Stimulated activated CD4-positive, alpha-beta T cell treated with anti-CD3 and anti-CD28 coated beads, Interleukin-4, amount 100 ng/mL, for 1 hour (primary cell): ENCODE results near the gene UTRN.

ENCODE experiments used
- DNase-seq: peaks from one replicate; pipeline ENCODE4 v3.0.0-alpha.2; 2020

UTRN gene

DNA sequence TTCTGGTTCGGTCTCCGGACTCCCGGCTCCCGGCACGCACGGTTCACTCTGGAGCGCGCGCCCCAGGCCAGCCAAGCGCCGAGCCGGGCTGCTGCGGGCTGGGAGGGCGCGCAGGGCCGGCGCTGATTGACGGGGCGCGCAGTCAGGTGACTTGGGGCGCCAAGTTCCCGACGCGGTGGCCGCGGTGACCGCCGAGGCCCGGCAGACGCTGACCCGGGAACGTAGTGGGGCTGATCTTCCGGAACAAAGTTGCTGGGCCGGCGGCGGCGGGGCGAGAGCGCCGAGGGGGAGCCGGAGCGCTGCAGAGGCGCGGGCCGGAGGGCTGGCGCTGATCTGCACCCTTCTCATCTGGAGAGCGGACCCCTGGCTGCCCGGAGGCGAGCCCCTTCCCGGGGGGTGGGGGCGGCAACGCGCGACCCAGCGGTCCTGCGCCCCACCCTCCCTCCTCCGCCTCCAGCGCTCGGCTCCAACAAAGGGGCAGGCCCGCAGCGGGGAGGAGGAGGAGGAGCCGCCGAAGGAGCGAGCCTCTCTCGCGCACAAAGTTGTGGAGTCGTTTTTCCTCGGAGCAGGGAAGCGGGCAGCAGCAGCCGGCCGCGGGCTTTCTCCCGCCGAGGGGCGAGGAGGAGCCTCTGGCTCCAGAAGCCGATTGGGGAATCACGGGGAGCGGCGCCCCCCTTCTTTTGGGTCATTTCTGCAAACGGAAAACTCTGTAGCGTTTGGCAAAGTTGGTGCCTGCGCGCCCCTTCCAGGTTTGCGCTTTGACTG, at the start of gene UTRN:
UTRN (plus strand) TSS at position 553 of the 765 bp plus-strand sequence. CDS start 6,494 bp downstream, outside the sequence.
- DNase-seq = peak; percentile 49

DNA sequence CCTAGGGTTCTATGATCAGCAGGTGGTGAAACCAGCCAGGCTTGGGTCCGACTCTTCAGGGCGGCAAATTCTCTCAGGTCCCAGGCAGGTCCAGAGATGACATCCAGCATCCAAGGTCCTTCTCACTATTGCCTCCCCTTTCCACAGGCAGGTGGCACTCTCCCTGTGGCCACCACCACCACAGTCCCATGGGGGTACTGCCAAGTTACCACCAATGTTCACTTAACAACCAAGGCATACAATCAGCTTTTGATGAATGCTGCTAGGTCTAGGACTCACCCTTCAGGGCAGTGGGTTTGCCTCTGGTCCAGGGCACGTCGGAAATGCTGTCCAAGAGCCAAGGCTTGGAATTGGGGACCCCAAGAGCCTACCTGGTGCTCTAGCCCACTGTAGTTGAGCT, 40.4 kb upstream of the UTRN start:
- DNase-seq = no peak

DNA sequence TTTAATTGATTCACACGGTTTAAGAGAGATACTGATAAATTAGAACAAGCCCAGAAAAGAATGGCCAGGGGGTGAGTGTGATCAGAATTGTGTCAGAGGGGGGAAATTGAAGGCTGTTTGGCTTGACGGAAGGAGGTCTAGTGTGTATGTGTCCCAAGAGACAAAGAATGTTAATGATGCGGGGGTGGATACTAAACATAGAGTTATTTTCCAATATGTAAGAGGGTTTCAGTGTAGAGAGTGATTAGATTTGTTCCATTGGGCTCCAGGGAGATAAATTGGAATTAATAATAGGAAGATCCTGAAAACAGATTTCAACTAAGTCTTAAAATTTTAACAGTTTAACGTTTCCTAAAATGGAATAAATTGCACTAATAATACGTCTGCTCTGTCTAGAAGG, 38.1 kb upstream of the UTRN start:
- no peak for DNase-seq

DNA sequence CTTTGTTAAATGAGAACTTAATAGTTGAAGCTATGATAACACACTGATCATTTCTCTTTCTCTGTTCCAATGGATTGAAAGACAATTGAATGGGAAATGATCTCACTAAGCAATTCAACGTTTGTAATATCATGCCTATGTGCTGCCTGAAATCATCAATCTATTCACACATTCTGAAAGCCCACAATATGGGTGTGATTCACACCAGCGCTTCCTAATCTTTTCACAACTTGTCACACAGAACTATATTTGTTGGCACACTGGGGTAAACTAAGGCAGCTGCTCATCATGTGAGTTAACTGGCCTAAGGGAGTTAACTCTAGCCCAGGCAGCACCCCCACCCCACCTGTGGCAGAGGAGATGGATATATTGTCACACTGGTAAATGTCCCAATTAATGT, 37.1 kb upstream of the UTRN start:
- no peak for DNase-seq

DNA sequence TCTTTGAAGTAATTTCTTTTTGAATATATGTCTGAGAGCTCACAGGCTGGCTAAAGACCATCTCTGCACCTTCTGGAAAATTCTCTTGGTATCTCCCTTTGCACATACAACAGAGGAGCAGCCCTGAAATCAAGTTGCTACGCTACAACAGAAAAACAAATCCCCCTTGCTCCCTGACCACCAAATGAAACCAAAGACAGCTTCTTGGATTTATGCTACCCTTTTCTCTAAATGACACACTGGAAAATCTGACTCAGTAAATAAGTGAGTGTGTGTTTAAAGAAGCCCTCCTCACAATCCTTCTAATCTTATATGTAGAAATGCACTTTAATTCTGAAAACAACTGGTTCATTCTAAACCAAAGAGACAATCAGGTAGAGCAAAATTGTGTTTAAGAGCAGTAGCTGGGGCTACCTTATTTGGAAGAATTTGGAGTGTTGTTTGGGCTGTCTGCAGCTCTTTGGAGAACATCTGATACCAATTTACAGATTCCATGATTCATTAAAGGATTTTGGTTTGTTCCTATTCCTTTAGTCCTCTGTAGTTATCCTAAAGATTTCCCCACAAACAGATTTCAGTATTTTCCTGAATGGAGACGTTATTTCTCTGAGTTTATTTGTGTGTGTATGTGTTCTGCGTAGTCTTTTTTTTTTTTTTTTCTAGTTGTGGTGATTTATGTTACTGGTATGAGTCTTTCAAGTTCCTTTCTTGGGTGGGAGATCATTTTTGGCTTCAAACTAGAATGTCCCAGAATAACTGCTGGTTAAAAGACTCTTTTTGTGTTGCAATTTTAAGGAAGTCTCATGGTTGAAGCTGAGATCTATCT, 36.4 kb upstream of the UTRN start:
- no peak for DNase-seq

DNA sequence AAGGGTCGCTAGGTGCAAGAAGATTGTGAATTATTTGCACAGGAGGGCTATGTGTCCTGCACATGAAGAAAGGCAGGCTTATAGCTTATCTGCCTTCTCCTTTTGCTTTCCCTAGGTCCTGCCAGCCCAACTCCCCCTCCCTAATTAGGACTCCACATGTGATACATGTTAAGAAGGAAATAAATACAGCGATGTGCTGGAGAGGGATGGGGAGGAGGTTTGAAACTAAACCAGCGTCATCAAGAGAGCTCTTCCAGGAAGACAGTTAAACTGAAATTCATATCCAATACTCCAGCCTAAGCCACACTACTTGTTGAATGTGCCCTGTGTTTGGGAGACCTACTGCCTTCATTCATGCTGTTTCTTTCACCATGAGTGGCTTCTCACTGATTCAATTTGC, 34.9 kb upstream of the UTRN start:
- no peak for DNase-seq

DNA sequence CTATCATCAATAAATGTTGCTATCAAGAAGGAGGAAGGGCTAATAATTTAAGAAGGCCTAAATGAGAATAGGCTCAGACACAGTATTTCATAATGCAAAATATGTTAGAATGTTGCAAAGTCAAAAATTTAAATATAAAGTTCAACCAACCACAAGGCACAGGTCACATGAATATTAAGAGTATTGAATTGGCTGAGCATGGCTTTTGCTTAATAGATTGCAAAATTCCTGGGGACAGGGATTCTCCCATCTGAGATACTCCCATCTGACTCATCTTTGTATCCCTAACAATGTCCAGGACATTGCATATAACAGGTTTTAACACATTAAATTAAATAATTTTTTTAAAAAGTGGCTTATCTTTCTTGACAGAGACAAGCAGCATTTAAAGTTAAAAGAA, 32.9 kb upstream of the UTRN start:
- no peak for DNase-seq

DNA sequence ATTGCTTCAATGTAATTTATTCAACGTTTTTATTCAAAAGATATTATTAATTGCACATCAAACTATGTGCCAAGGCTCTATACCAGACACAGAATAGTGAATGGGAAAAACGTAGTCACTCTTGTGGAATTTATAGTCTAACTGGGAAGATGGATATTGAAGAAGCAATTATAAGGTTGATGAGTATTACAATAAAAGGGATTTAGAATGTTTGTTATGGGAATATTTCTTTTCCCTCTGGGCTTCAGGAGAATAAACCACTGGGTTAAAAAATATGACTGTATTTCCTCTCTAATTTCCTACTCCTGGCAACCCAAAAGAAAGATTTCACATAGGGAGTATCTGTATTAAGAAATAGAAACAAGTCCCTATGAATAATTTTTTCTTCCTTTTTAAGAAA, 25.1 kb upstream of the UTRN start:
- no peak for DNase-seq

DNA sequence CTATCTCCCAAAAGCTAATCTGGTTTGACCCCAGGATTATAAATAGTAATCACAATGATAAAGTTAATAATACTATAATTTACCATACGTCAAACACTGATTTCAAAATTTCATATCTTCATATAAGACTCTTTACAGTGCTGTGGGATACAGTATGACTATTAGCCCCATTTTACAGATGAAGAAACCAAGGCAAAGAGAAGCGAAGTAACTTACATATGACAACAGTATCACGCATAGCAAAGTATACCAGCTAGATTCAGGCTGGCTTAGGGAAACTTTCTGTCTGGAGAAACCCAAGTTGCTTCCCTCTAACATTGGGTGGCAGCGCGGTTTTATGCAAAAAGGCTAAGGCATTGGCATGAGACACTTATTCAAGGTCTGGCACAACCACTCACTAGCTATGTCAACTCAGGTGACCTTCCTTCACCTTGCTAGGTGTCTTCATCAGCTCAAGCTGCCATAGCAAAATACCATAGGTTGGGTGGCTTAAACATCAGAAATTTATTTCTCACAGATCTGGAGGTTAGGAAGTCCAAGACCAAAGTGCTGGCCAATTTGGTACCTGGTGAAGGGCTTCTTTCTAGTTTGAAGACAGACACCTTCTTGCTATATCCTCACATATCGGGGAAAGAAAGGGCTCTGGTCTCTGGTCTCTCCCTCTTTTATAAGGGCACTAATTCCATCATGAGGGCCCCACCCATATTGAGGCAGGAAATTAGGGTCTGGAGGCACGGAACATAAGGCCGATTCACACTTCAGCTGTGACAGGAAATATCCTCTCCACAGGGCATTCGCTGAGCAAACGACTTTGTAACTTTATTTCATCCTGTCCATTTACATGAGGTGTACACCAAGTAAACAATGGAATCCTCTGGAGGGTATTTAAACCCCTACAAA, 22.4 kb upstream of the UTRN start:
- DNase-seq = peak; percentile 19

DNA sequence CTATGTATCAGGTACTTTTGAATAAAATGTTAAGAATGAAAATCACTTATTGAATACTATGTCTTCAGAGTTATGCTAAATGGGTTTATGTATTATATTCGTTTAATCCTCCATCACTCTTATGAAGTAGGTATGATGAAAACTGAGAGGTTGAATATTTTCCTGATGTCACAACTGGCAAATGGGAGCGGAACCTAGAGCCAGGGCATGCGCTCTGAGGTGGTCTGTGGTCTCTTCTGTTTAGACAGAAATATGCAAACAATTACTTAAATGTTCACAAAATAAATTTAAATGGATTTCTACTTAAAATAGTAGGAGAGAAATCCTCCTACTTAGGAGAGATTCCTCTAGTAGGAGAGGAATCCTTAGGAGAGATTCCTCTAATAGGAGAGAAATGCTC, 21.3 kb upstream of the UTRN start:
- no peak for DNase-seq

DNA sequence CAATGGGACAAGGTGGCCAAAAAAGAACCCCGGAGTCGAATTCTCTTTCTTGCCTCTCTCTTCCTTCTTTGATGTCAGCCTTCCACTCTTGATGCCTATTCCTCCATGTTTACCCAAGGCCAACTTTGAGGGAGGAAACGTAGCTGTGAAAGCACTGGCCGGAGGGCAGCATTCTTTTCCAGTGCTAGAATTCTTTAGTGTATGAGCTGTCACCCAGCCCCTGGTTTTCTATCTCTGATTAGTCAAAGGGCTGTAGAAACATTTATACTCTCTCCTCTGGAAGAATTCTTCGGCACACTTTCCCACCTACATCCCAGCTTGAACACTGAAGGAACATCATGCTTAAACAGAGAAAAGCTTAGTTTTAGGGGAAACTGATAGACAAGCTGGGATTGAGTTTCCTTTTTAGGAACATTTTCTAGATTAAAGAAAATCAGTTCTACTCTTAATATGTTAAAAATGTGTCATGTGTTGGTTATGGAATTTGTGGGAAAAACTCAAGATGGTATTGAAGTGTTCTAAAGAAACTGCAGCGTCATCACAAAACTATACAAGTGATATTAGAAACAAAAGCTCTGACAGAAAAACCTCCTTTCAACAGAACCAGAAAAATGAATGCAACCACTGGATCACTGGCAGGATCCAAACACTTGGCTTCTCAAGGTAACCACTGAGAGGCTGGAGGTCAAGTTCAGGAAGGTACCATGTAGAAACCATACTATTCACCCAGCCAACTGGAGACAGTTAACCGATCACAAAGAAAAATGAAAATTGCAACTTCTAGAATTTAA, 20.7 kb upstream of the UTRN start:
- no peak for DNase-seq

DNA sequence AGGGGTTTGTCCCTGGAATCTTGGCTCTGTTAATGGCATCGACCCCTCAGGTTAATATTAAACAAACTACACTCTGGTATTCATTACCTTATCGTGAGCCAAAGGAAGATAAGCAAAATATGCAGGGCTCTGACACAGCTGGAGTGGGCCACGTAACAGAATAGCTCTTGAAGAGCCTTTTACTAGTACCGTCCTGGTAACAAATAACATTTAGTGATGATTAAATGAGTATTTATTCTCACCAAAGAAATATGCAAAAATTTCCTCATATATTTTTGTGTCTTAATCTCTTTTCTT, 20.1 kb upstream of the UTRN start:
- DNase-seq = no peak

DNA sequence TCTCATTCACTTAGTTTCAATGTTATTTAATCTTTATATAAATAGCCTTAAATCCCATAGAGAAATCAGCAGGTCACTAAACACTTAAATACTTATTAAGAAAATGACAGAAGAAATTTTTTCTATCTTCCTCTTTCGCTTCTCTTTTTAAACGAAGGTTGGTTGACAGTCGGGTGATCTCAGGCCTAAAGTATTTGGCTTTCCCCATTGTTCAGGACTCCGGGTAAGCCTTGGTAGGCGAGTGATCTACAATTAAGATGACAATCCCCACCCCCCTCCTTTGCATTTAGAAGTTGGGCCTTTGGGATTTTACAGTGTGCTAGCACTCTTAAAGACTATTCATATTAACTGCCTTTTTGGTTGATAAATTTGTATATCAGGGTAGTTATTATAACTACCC, 19.7 kb upstream of the UTRN start:
- no peak for DNase-seq

DNA sequence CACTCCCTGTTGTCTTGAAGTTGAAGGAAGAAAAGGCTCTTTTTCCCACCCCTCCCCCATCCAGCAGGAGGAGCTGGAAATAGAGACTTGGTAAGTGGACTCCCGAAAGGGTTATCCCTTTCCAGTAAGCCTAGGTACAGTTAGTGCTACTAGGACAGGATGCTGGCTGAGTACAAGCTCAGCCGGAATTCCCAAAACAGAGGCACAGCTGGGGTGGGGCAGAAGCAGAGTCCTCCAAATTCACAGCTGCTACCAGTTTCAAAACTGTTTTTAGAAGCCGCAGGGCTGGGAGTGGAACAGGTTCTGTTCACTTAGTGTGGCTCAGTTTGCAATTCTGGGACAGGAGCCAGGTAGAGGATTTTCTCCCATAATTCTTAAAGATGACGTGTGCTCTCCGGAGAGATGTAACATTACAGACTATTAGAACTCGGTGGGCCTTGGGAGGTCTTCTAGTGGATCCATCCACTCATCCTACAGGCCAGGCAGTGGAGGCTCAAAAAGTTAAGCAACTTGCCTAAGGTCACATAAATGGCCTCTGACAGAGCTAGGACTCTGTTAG, 19.0 kb upstream of the UTRN start:
- no peak for DNase-seq

DNA sequence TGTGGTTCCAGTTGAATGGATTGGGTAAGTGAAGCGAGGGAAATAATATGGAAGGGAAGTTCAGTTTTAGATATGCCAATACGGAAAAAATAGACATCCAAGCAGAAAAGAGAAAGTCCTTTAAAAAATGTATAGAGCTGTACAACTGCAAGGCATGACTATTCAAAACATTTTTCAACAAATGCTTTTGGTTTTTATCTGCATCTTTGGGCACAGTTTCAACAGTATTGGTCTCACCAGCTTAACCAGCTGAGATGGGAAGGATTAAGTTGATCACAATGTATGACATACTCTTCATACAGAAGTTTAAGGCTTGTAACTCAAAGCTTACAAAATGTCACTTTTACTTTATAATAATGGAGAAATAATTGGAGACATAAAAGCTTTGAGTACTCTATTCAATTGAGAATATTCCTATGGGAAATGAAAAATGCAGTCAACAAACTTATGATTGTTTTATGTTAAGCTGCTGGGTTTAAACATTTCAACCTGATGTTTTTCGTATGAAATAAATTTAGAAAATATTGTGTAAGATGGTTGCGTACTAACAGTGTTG, 16.3 kb upstream of the UTRN start:
- DNase-seq = no peak

DNA sequence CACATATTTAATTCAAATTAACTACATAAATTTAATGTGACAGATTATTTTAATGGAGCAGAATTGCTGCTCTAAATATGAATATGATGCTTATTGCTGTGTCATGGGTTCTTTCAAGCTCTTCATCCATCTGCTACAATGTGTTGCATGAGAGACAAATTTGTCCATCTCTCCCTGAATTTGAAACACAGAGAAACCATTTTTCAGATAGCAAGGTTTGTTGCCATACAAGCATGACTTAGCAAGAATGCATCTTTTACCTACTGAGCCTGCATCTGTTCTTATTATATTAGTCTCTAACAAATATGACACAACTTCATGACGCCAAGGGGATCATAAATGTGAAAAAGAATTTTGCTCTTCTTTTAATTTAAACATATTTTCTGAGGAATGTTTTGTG, 8.0 kb upstream of the UTRN start:
- DNase-seq = no peak

DNA sequence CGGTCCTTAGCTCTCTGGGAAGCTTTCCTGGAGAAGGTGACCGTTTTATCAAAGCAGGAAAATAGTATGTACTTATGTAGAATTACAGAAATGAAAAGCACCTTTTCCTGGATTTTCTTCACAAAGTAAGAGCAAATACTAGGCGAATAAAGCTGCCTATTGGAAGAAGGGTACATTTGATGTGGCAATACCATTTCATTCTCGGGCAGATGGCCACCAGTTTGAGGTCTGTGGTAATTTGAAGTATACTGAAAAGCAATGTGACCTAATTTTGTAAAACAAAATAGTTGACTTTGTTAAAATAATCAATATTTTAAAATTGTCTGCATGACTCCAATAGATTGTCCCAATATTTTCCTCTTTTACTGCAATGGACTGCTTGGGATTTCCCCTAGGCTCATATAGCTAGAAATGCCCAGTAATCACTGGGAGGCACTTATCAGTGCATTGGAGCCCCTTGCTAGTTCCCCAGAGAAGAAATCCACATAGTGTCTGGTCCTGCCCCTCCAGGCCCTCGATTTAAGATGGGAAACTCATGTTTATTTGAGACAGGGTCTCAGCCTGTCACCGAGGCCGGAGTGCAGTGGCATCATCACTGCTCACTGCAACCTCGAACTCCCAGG, 7.4 kb upstream of the UTRN start:
- DNase-seq = no peak

DNA sequence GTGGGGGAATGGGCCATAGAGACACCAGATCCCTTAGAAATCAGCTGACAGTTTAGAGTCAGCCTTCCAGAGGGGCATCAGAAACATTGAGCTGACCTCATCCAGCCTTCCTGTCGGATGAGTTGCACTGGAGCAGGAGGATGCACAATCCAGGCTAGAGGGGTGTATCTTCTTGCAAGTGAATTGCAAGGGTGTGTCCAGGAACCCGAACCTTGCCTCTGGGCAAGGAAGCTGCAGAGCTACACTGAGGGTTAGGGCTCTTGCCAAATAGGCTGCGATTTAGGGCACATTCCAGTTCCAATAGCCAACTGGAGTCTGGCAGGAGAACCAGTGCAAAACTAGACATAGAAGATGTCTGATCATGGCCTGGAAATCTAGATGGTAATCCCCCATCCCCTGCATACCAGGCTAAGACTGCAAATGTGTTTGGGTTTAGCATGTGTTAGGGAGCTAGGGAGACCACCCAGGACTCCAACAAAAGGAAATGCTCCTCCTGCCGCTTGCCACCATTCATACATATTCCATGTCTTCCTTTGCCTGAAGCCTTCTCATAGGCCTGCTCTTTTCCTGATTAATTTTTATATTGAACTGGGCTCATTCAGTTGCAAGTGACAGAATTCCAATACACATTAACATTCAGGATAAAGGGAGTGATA, 6.3 kb upstream of the UTRN start:
- DNase-seq = no peak

DNA sequence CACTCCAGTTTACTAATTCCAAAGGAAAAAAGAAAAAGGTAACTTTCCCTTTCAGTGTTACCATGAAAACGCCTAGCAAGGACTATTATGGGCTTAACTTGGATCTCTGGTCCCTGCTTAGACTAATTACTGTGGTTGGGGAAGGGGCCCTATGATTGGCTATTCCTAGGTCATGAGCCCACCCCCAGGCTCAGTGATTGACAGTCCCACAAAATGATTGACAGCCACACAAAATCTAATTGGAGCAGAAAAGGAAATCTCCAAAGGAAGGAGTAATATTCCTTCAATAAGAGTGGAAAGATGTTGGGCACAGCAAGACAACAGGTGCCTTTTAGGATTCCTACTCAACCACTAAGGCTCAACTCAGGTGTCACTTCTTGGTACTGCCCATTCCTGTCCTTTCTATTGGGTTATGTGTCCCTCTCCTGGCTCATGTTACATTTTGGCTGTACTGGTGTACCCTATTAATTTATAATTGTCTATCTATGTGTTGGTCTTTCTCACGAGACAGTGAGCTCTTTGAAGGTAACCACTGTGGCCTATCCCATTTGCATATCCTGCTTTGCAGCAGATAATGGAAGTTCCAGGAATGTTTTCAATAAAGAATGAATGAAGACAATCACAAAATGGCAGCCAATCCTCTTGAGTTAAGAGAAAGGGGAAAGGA, 5.5 kb upstream of the UTRN start:
- DNase-seq = no peak
